ENCODE measurements around the gene DHRSX. TPM values are rescaled to one million over a fixed set of nuclear protein-coding genes. Genes with fewer than 3 reads are reported as not detected.
"Not testable (repeated sequence)": the region's sequence is repeated elsewhere in the genome, so short reads cannot be mapped to it uniquely, and the experiment has no call there.

Gene DHRSX
- total RNA-seq, 1 donor from 2014 or later, result 30.4 TPM

GRCh38 chrX:2479420-2479780 is 21.4 kb downstream of the DHRSX start:
- peaks cover 18% of the 10 kb centered on the region for H3K36me3 Mint-ChIP-seq (ENCODE audit: low read depth, unreplicated experiment)
- no peak overlapping the region for H3K4me2 ChIP-seq (ENCODE audit: low read length)
- H3K9me3 ChIP-seq (ENCODE audit: insufficient read depth, low read depth, low read length), result no peaks in the 10 kb centered on the region
- peaks cover 7% of the 10 kb centered on the region for H3K4me1 ChIP-seq (ENCODE audit: insufficient read depth, low read length)
- no peak for TF ChIP-seq CTCF (IDR thresholded peaks at IDR 0.05; ENCODE audit: insufficient read depth, low read depth, low read length)
- TF ChIP-seq EZH2 (IDR thresholded peaks at IDR 0.05; ENCODE audit: insufficient read depth, low read length), result no peak
- H3K27ac Mint-ChIP-seq (ENCODE audit: unreplicated experiment), result no peak overlapping the region
- no peak overlapping the region for H3K4me3 ChIP-seq (ENCODE audit: insufficient read depth, low read depth, low read length)
- H4K20me1 ChIP-seq (ENCODE audit: insufficient read depth, low read length), result peaks cover 42% of the 10 kb centered on the region
- FAIRE-seq (no peak), DNase-seq (ENCODE audit: low read depth) (no peak)
- no peak overlapping the region for H3K27ac ChIP-seq (ENCODE audit: low read depth, low read length)
- no peaks in the 10 kb centered on the region for H3K27me3 ChIP-seq (ENCODE audit: insufficient read depth, low read length)
- H3K9ac ChIP-seq (ENCODE audit: low read length), result no peak overlapping the region
- H3K79me2 ChIP-seq (ENCODE audit: insufficient read depth, low read length), result peaks cover 57% of the 10 kb centered on the region
- no peaks in the 10 kb centered on the region for H3K36me3 ChIP-seq (ENCODE audit: insufficient read depth, low read length)
- H3K27me3 Mint-ChIP-seq (ENCODE audit: low read depth, unreplicated experiment), result no peaks in the 10 kb centered on the region
- peaks cover 4% of the 10 kb centered on the region for H3K4me1 Mint-ChIP-seq (ENCODE audit: low read depth, unreplicated experiment)
- H2AFZ ChIP-seq (ENCODE audit: low read depth, low read length), result no peak overlapping the region
- peaks cover 3% of the 10 kb centered on the region for H3K9me3 Mint-ChIP-seq (ENCODE audit: unreplicated experiment)
- H3K4me3 Mint-ChIP-seq (ENCODE audit: unreplicated experiment), result no peak overlapping the region

- TF ChIP-seq EZH2 (IDR thresholded peaks at IDR 0.05; ENCODE audit: insufficient read depth, low read length), result no peak
- TF ChIP-seq CTCF (IDR thresholded peaks at IDR 0.05; ENCODE audit: insufficient read depth, low read depth, low read length), result no peak
- FAIRE-seq, result no peak
- Histone ChIP-seq H3K79me2 (ENCODE audit: insufficient read depth, low read length) (peaks cover 57% of the 10 kb centered on the region), H4K20me1 (ENCODE audit: insufficient read depth, low read length) (peaks cover 48% of the 10 kb centered on the region), H3K27me3 (ENCODE audit: insufficient read depth, low read length) (no peaks in the 10 kb centered on the region), H3K4me2 (ENCODE audit: low read length) (no peak overlapping the region), H3K27ac (ENCODE audit: low read depth, low read length) (no peak overlapping the region), H3K4me3 (ENCODE audit: insufficient read depth, low read depth, low read length) (no peak overlapping the region), H3K36me3 (ENCODE audit: insufficient read depth, low read length) (no peaks in the 10 kb centered on the region), H3K4me1 (ENCODE audit: insufficient read depth, low read length) (peaks cover under 1% of the 10 kb centered on the region), H3K9me3 (ENCODE audit: insufficient read depth, low read depth, low read length) (no peaks in the 10 kb centered on the region), H2AFZ (ENCODE audit: low read depth, low read length) (no peak overlapping the region), H3K9ac (ENCODE audit: low read length) (no peak overlapping the region)
- Mint-ChIP-seq H3K27ac (ENCODE audit: unreplicated experiment) (no peak overlapping the region), H3K9me3 (ENCODE audit: unreplicated experiment) (peaks cover 3% of the 10 kb centered on the region), H3K4me3 (ENCODE audit: unreplicated experiment) (no peak overlapping the region), H3K36me3 (ENCODE audit: low read depth, unreplicated experiment) (peaks cover 18% of the 10 kb centered on the region), H3K27me3 (ENCODE audit: low read depth, unreplicated experiment) (no peaks in the 10 kb centered on the region), H3K4me1 (ENCODE audit: low read depth, unreplicated experiment) (peaks cover 4% of the 10 kb centered on the region)
- no peak for DNase-seq (ENCODE audit: low read depth)
Measured at GRCh38 chrX:2478546-2479419, 22.0 kb downstream of the DHRSX start.

GRCh38 chrX:2477313-2477712 is 23.5 kb downstream of the DHRSX start:
- H3K36me3 Mint-ChIP-seq (ENCODE audit: low read depth, unreplicated experiment), result peaks cover 18% of the 10 kb centered on the region

More at GRCh38 chrX:2477313-2477712, 23.5 kb downstream of the DHRSX start:
- not testable (repeated sequence) for H3K4me1 ChIP-seq (ENCODE audit: insufficient read depth, low read length); H3K27me3 ChIP-seq (ENCODE audit: insufficient read depth, low read length); H3K9me3 ChIP-seq (ENCODE audit: insufficient read depth, low read depth, low read length); H3K27ac Mint-ChIP-seq (ENCODE audit: unreplicated experiment); H3K9ac ChIP-seq (ENCODE audit: low read length); H3K27me3 Mint-ChIP-seq (ENCODE audit: low read depth, unreplicated experiment); H3K4me3 Mint-ChIP-seq (ENCODE audit: unreplicated experiment); H3K4me3 ChIP-seq (ENCODE audit: insufficient read depth, low read depth, low read length); H3K27ac ChIP-seq (ENCODE audit: low read depth, low read length); DNase-seq (ENCODE audit: low read depth); H2AFZ ChIP-seq (ENCODE audit: low read depth, low read length); H3K4me1 Mint-ChIP-seq (ENCODE audit: low read depth, unreplicated experiment); H3K4me2 ChIP-seq (ENCODE audit: low read length); H3K36me3 ChIP-seq (ENCODE audit: insufficient read depth, low read length); H3K9me3 Mint-ChIP-seq (ENCODE audit: unreplicated experiment)
- peaks cover 50% of the 10 kb centered on the region for H4K20me1 ChIP-seq (ENCODE audit: insufficient read depth, low read length)
- H3K79me2 ChIP-seq (ENCODE audit: insufficient read depth, low read length), result peaks cover 54% of the 10 kb centered on the region
- peak; percentile 39 for FAIRE-seq
